ENCODE data around the gene KIAA1217.

DNA sequence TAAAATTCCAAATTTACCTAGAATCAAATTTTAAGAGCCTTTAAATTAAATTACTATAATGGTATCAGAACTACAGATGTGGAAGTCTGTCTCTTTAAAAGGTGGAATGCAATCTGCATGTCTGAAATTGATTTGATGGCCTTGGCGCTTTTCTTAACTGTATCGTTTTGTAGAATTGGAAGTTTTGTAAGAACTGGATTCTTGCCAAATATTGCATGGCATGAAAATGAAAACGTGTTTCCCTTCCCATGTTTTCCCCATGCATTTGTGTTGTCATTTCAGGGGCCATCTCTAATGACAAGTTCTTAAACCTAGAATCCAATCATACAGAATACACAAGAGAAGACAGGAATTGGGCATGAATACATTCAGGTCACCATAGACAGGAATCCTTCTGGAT lies 162.5 kb downstream of the KIAA1217 start:
- TF ChIP-seq KAT7 (CRISPR knock-in tag; IDR thresholded peaks at IDR 0.05; ENCODE audit: borderline replicate concordance): no peak
- TF ChIP-seq, protein P1, sequence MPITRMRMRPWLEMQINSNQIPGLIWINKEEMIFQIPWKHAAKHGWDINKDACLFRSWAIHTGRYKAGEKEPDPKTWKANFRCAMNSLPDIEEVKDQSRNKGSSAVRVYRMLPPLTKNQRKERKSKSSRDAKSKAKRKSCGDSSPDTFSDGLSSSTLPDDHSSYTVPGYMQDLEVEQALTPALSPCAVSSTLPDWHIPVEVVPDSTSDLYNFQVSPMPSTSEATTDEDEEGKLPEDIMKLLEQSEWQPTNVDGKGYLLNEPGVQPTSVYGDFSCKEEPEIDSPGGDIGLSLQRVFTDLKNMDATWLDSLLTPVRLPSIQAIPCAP (CRISPR knock-in tag; IDR thresholded peaks at IDR 0.05): no peak
- no peak for TF ChIP-seq MAX (CRISPR knock-in tag; IDR thresholded peaks at IDR 0.05)
